Mesenteric fat pad (tissue), 1 donor: ENCODE measurements around the gene KCNQ1OT1. TPM values are rescaled to one million over a fixed set of nuclear protein-coding genes. Genes with fewer than 3 reads are reported as not detected.

Source experiments
- DNase-seq: peaks from one replicate; pipeline ENCODE4 v3.0.0-alpha.2; 2020; ENCODE audit warnings: low spot score
- total RNA-seq: library from RNA; stranded (reverse); fragmentation: NEBNext Ultra II Directional; extraction: Animal tissue kit (Norgen Biotek cat#: 25700); gene quantifications from one replicate; pipeline ENCODE4 v1.2.1, GENCODE V29; 2021
- donor health status: DM: yes; HTN: yes; CAD: no.

Gene KCNQ1OT1
- total RNA-seq, 1 donor from 2014 or later: 3.0 TPM

DNA sequence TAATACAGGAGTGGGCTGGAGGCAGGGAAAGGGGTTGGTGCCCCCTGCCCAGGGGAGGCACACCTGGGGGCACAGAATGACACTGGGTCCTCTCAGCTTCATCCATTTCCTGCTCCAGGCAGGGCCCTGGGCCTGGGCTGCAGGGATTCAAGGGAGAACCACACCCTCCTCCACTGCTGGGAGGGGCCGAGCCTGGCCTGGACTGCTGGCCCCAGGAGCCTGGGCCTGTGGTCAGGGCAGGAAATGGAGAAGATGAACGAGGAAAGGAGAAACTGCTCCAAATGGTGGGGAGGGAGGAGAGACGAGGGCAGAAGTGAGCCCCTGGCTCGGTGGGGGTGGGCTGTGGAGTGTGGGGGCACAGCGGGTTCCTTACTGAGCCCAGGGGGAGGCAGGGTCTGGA, 38.1 kb upstream of the KCNQ1OT1 start:
- DNase-seq: no peak

DNA sequence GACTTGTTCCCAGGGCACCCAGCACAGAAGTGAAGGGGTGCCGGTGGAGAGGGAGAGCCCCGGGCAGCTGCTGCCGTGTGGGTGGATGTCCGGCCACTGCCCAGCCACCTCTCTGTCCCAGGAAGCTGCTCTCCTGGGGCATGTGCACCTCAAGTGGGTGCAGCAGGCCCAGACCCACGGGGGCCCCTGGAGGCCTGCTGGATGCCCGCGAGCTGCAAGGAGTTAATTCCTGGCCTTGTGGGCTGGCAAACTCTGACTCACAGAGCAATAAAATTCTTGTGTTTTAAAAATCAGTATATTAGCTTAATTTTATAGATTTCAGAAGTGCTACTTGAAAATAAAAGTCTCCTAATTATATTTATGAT, 37.4 kb upstream of the KCNQ1OT1 start:
- DNase-seq: no peak

DNA sequence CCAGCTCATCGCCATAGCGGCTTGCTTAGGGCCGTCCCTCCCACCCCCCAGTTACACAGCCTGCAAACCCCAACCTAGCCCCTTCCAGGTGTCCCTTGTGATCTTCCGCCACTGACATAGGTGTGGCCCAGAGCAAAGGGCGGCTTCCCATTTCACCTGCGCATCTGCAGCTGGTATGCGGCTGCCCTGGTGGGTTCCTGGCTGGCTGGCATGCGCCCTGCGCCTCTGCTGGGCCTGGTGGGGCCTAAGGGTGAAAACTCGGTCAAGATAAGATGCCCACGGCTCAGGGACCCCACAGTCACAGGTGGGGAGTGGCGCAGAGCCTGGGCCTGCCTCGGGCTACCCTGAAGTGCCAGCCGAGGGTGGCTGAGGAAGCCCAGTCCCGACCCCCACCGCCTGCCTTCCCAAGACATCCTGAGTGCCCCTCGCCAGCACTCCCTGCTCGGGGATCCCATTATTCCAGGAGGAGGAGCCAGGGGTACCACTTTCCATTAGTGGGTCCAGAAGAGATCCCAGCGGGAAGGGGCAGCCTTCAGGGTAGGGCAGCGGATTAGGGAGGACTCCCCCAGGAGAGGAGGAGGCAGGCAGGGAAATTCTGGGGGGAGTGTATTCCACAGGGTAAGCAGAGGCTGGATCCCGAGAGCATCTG, 36.9 kb upstream of the KCNQ1OT1 start:
- DNase-seq: no peak

DNA sequence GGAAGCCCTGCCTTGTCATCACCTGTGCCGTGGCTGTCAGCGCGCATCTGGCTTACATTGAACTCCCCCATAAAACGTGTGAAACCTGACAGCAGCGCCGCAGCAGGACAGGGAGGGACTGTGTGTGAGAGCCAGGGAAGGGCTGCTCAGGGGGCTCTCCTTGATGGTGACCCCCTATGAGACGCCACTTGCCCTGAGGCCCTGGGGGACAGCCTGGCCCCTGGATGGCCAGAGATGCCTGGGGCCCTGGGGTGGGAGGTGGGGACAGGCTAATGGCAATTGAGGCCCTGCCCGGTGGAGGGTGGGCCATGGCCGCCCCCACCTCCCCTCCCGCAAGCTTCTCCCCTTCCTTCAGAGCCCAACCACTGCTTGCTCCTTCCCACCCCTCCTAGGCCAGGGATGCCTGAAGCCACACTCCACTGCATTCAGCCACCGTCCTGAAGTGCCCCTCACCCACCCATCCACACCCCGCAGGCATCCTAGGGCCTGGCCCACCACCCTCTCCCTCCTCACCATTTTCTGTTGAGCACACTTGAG, 35.3 kb upstream of the KCNQ1OT1 start:
- no peak for DNase-seq

DNA sequence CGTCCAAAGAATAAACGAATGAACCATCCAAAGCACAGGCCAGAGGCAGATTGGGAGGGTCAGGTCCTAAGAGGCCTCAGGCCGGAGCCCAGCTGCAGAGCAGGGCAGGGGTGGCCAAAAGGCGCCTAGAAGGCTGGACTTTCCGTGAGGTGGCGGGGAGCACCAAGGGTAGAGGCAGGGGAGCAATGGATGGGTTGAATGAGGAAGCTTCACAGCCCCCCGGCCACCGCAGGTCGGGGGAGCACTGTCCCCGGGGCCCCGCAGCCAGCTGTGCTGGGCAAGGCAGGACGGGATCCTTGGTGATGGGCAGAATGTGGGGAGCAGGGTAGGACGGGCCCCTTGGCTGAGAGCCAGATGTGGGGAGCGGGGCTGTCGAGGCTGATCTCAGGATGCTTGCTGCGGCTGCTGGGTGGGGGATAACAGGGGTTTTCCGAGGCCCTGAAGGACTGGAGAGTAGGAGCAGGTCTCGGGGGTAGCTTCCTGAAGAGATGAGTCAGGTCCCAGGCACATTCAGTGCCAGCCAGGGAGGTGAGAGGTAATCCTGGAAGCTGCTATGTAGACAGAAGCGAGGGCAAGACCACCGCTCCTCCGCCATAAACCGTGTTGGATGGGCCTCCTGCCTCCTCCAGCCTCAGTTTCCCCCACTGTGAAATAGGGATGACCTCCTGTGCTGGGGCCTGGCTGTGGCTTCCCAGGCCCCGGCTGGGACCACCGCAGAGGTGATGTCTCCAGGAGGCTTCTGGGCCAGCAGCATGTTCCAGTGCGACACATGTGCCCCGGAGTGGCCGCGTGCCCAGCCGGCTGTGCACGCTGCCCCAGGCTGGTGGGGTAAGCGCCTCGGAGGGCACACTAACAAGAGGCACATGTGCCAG, 34.6 kb upstream of the KCNQ1OT1 start:
- no peak for DNase-seq

DNA sequence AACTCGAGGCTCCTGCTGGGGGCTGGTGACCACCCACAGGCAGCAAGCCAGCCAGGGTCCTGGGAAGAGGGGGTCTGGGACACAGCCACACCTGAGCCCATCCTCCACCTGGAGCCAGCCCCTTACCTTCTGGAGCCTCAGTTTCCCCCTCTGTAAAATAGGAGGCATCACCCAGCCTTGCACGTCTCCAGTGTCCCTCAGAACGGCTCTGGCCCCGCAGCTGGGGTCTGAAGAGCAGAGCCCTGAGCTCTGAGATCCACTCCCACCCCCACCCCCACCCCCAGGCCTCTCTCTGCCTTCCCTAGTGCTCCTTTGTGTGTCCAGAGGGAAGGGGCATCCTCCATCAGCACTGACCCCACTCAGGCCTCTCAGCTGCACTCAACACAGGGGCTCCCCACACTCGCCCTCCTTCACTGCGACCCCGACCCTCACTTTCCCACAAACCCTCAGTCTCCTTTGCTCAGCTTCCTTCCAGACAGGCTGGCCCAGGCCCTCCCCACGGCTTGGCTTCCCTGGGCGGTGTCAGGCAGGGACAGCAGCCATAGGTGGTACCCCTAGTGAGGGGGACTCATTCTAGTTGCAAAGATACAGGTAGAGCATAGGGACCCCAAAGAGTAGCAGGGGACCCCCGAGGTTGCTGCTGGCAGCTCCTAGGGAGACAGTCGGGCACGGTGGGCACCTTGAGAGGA, 33.3 kb upstream of the KCNQ1OT1 start:
- no peak for DNase-seq

DNA sequence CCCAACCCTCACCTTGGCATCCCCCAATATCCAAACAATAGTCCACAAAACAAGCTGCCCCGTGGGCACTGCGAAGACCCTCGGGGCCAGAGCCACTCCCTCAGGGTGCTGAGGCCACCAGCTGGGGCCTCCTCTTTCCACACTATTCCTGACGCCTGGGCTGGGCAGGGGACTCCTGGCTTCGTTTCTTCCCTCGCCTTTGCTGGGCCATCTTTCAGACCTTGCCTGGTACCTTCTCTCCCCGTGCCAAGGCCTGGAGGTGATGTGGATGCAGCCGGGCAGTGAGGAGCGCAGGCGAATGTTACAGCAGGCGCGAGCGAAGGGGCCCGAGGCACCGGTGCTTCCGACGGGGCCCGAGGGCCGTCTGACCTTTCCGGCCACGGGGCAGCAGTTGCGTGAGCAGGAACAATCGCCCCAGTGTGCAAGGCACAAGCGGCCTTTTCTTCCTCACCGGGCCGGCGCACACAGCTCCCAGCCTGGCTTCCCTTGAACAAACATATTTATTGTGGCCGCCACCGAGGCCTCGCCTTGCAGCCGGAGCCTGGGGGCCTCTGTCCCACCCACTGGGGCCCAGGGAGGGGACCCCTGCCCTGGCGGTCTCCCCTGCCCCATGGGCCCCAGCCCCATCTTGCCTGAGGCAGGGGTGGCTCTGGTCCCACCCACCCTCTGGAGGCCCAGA, 32.6 kb upstream of the KCNQ1OT1 start:
- DNase-seq: no peak

DNA sequence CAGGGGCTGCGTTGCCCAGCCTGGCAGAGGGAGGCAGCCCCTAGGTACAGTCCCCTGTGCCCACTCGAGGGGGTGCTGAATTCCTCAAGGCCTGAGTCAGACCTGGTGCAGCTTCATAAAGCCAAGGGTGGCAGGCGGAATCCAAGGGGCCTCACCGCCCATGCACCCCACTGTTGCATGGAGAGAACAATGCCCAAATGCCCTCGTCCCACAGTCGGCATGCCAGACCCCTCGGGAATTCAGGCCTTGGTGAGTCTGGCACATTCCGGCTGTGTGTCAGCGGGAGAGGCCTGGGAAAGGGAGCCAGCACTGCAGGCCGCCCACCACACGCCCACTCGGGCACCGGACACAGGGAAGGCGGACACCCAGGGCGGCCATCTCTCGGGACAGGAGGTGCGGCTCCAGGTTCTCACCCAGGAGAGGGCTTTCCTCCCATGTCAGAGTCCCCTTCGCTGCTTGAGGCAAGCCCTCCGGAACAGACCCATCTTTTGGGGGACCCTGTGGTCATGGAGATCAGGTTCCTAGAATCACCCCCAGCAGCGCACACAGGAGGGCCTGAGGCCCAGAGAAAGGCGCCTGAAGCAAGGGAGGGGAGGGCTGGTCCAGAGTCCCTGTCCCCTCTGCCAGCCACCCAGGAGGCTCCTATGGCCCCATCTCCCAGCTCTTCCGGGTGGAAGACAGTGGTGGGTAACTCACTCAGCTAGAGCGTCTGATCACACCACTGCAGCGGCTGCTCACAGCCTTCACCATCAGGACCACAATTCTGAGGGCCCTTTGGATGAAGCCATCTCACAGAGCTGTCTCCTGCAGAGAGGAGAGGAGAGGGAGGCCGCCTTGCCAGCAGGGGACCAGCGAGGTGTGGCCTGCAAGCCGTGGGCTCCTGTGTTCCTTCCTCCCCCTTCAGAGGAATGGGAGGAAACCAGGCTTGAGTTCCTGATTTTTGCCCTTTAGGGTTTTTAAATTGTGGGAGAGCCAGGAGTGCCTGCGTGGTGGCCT, 31.6 kb upstream of the KCNQ1OT1 start:
- no peak for DNase-seq

DNA sequence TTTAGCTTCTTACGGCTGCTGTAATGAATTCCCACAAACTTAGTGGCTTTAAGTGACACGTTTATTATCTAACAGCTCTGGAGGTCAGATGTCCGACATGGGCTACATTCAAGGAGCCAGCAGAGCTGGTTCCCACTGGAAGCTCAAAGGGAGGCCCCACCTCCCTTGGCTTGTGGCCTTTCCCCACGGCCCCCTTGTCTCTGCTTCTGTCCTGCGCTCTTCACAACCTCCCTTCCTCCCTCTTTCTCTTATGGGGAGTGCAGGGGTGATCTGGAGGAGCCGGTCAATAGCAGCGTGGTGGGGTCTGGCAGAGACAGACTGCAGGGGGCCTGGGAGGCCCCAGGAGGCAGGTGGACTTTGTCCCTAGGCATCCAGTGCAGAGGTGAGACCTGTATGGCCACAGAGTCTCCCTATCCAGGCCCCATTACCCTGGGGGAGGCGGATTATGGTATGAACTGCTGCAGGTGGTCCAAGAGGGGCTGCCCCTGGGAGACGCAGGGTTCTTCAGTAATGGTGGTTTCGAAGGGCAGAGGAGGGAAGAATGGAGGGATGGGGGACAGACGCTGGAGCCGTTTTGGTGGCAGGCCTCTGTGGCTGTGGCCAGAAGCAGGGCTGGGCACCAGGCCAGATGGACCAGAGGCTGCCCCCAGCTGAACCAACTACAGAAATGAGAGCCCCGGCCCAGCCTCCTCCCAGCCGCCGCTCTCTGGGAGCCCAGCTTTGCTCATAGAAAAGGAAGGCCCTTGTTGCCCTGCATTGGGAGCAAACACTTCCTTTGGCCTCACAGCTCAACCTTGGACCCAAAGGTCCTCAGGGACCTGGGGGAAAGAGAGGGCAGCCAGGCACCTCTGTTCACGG, 30.7 kb upstream of the KCNQ1OT1 start:
- DNase-seq: no peak

DNA sequence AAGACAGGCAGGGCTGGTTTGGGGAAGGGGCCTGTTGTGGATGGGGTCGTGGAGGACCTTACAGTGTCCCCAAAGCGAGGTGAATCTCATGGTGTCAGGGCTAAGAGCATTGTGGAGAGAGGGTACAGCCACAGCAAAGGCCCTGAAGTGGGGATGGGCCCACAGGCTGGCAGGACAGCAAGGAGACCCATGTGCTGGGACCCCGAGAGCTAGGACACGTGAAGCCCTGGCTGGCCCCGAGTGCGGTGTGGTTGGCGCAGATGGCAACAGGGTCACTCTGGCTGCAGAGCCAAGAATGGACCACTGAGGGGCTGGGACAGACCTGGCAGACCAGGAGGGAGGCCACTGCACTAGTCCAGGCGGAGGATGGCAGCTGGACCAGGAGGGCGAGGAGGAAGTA, 30.0 kb upstream of the KCNQ1OT1 start:
- no peak for DNase-seq

DNA sequence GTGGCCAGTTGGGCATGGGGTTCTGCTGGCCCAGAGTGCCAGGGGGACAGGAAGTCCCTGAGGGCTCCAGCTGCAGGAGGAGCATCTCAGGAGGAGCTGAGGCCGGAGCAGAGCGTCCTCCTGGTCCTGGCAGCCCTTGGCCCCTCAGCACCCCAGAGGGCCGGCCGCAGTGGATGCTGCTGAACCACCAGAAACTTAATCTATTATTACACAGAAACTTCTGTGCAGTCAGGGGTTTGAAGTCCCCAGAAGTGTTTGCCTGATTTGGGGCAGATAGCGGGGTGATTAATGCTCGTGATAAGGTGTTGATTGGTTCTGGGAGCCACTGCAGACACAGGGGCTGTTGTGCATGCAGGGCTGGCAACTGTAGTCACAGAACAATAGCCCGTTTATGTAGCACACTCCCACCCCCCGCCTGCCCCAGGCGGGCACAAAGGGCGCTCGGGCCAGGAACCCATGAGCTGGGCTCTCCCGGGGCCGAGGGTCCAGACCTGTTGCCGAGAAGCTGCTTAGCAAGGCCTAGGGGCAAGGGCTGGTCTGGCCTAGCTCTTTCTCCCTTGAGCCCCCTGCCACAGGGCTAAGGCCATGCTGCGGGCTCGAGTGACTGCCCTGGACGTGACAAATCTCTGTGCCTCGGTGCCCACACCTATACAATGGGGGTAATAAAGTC, 29.0 kb upstream of the KCNQ1OT1 start:
- DNase-seq: no peak

DNA sequence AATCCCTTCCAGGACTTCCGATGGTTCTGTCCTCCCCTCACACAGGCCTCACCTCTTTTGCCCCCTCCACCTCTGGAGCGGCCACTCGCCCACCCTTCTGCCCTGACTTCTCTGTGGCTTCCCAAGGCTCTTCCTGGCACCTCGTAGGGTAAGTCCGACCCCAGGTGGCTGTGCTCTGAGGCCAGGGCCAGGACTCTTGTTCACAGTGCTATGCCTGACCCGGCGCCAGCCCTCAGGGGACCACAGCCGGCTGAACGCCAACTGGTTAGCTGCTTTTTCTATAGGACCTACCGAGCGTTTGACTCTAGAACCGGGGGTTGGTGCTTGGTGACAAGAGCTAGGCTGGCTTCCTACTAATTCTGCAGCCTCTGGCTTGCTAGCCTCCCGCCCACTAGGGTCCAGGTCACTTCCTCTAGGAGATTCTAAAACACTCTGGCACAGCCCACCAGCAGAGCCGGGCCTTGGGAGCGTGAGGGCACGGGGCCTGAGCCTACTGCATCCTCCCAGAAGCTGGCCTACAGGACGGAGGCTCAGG, 28.4 kb upstream of the KCNQ1OT1 start:
- no peak for DNase-seq

DNA sequence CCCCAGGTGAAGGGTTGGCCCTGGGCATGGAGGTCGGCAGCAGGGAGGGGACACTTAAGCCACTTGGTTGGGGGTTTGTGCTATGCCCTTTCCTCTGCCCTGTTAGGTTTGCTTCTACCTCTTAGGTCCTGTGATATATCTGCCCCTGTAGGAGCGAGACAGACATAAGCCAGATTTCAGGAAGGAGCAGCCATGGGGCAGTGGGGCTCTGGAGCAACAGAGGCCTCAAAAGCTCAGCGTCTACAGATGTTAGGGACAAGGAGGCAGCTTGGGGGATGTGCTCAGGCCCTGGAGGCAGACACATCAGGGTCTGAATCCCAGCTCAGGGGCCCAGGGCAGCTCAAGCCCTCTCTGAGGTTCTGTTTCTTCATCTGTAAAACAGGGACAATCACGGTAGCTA, 27.2 kb upstream of the KCNQ1OT1 start:
- DNase-seq: no peak

DNA sequence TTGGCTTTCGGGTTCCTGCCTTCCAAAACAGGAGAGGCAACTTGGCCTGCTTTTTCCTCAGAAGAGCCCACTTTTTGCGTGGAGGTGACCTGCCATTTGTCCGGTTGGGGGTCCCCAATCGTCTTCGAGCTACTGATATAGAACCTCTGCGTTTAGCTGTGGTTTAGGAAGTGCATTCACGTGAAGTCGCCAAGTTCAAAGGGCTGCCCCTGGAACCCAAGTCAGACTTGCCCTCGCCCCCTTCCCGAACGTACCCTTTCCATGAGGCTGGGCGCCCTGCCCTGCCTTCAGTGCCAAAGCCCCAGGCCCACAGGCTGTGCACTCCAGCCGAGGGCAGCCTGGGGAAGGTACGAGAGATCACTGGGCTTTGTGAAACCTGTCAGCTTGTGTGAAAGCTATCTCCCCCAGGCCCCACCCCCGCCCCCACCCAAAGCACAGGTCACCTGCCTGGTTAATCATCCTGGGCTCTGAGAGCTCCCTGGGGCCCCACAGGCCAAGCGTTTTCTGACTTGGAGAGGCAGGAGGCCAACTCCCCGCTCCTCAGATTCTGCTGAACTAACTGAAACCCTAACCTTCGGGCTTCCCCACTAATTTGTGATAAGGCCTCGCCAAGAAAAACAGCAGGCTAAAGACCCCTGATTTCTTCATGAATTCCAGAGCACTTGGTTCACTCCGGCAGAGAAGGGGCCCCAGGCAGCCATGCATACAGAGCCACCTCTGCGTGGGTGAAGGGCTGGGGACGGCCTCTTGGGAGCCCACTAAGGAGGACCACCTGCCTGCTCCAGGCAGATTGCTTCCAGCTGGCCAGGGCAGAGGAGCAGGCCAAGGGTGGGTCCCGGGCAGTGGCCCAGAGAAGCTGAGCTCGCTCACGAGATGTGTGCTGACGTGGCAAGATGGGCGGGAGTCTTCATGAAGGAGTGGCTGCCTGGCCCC, 25.8 kb upstream of the KCNQ1OT1 start:
- no peak for DNase-seq

DNA sequence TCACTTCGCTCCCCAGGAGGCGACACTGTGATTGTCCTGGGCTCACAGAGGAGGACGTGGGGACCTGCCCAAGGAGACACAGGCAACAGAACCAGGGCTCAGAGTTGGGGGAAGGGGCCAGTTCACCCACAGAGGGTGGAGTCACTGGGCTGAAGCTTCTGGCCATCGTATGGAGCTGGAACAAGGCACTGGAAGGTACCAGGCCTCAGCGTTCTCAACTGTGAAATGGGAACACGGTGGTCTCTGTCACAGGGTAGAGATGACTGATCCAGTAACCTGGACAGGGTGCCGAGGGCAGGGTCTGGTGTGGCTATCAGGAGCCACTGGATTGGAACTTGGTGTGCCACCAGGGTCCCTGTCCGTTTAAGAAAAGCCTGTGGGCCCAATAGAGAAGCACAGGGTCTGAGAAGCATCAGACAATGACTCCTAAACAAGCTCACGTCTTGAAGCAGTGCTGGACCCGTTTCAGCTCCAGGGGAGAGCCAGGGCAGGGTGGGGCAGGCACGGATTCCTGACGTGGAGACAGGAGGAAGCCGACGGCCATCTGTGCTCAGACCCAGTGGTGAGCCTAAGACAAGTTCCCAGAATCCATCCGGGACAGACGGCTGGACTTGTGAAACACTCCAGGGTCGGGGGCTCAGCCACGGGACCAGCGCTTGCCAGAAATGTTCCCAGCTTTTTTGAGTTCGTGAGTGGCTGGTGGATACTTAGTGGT, 25.0 kb upstream of the KCNQ1OT1 start:
- DNase-seq: no peak

DNA sequence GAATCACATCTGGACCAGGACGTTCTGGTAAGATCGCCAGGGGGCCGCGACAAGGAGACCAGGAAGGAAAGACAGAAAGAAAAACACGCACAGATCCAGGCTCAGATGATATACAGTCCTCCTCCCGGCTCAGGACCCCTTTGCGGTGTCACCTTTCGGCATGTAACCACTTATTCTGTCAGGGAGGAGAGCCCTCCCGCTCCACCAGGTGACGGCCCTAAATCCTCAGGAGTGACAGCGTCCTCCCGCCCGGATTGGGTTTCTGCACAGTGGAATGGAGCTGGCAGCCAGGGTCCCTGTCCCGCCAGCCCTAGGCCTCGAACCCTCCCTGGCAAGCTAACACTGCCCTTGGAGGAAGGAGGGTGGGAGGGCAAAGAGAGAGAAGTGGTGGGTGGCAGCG, 24.3 kb upstream of the KCNQ1OT1 start:
- DNase-seq: no peak

DNA sequence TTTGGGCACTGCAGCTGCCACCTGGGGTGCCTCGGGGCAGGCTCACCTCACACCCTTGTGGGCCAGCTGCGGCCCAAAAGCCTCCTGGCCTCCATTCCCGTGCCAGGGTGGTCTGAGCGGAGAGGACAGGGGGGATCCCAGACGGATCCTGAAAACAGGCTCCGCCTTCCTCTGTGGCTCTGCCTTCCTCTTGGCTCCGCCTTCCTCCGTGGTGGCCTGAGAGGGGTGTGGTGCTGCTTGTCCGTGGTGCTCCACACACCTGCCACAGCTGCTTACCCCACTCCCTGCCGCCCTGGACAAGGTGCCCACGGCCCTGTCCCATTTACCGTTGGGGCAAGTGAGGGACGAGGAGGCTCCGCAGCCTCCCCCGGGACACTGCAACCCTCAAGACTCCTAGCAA, 23.2 kb upstream of the KCNQ1OT1 start:
- no peak for DNase-seq
